Measurements from ENCODE around the gene RSPO4. TPM values are rescaled to one million over a fixed set of nuclear protein-coding genes. Genes with fewer than 3 reads are reported as not detected.

The RSPO4 gene
- total and polyA plus RNA-seq, 2 donors (not counting 1 experiment from before 2014, with no cell fraction given) = not detected

DNA sequence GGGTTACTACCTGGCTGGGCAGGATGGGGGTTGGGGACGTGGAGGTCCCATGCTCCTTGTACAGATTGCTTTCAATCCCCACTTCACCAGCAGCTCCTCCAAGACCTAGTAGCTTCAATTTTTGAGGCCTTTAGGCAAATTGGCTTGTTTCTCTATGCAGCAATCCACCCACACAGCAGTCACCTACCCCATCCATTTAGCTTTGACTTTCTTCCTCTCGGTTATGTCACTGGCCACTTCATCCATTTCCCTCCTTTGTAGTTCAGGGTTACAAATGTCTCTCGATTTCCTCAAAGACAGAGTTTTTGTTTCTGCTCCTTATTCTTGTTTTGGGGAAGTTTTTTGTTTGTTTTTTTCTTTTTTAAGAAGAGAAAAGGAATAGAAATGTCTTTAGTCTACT, 33.4 kb upstream of the RSPO4 start:
- no peak overlapping the region for H3K4me2 ChIP-seq (ENCODE audit: extremely low read depth, insufficient read depth, low read length)
- H3K9me3 ChIP-seq (ENCODE audit: control insufficient read depth, insufficient read depth, low read depth, low read length) = no peaks in the 10 kb centered on the region
- TF ChIP-seq EZH2 (IDR thresholded peaks at IDR 0.05; ENCODE audit: low read length, missing control alignments) = no peak
- TF ChIP-seq, protein P1, sequence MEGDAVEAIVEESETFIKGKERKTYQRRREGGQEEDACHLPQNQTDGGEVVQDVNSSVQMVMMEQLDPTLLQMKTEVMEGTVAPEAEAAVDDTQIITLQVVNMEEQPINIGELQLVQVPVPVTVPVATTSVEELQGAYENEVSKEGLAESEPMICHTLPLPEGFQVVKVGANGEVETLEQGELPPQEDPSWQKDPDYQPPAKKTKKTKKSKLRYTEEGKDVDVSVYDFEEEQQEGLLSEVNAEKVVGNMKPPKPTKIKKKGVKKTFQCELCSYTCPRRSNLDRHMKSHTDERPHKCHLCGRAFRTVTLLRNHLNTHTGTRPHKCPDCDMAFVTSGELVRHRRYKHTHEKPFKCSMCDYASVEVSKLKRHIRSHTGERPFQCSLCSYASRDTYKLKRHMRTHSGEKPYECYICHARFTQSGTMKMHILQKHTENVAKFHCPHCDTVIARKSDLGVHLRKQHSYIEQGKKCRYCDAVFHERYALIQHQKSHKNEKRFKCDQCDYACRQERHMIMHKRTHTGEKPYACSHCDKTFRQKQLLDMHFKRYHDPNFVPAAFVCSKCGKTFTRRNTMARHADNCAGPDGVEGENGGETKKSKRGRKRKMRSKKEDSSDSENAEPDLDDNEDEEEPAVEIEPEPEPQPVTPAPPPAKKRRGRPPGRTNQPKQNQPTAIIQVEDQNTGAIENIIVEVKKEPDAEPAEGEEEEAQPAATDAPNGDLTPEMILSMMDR (conservative IDR thresholded peaks at IDR 0.05 in 1 of 2, IDR thresholded peaks at IDR 0.05 in 1 of 2; ENCODE audit: low read depth in 1 of 2, low read length in 2 of 2) = no peak
- H3K27me3 ChIP-seq (ENCODE audit: control insufficient read depth, insufficient read depth, low read length) = no peaks in the 10 kb centered on the region
- no peak for DNase-seq (ENCODE audit: low read depth in 2 of 2)
- no peak overlapping the region for H3K4me3 ChIP-seq (replicated peaks in 1 of 4; ENCODE audit: control extremely low read depth in 1 of 4, insufficient read depth in 1 of 4, low read depth in 3 of 4, low read length in 4 of 4)
- no peak overlapping the region for H3K27ac ChIP-seq (ENCODE audit: insufficient read depth, low read length)
- no peaks in the 10 kb centered on the region for H3K4me1 ChIP-seq (ENCODE audit: control insufficient read depth, extremely low read depth, insufficient read depth, low read length)
- no peaks in the 10 kb centered on the region for H3K36me3 ChIP-seq (ENCODE audit: control insufficient read depth, insufficient read depth, low read length)
- H2AFZ ChIP-seq (ENCODE audit: low read length) = no peak overlapping the region
- H3K79me2 ChIP-seq (ENCODE audit: control insufficient read depth, insufficient read depth, low read length) = no peaks in the 10 kb centered on the region
- no peak overlapping the region for H3K9ac ChIP-seq (ENCODE audit: insufficient read depth, low read length)
- no peaks in the 10 kb centered on the region for H4K20me1 ChIP-seq (ENCODE audit: control insufficient read depth, extremely low read depth, insufficient read depth, low read length)

DNA sequence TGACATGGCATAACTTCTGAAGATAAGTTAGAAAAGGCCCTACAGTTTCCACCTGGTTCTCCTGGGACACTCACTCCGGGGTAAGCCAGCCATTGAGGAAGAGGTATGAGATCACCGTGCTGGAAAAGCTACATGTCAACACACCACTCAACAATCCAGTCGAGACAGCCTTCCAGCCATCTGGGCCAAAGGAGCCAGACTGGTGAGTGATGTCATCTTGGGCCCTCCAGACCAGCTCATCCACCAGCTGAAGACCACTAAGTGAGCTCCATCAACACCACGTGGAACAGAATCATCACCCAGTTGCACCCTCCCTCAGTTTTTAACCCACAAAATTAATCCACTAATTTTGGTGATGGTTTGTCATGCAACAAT, 32.3 kb upstream of the RSPO4 start:
- no peaks in the 10 kb centered on the region for H4K20me1 ChIP-seq (ENCODE audit: control insufficient read depth, extremely low read depth, insufficient read depth, low read length)
- H3K9me3 ChIP-seq (ENCODE audit: control insufficient read depth, insufficient read depth, low read depth, low read length) = no peaks in the 10 kb centered on the region
- TF ChIP-seq, protein P1 (conservative IDR thresholded peaks at IDR 0.05 in 1 of 2, IDR thresholded peaks at IDR 0.05 in 1 of 2; ENCODE audit: low read depth in 1 of 2, low read length in 2 of 2) = no peak
- TF ChIP-seq EZH2 (IDR thresholded peaks at IDR 0.05; ENCODE audit: low read length, missing control alignments) = no peak

DNA sequence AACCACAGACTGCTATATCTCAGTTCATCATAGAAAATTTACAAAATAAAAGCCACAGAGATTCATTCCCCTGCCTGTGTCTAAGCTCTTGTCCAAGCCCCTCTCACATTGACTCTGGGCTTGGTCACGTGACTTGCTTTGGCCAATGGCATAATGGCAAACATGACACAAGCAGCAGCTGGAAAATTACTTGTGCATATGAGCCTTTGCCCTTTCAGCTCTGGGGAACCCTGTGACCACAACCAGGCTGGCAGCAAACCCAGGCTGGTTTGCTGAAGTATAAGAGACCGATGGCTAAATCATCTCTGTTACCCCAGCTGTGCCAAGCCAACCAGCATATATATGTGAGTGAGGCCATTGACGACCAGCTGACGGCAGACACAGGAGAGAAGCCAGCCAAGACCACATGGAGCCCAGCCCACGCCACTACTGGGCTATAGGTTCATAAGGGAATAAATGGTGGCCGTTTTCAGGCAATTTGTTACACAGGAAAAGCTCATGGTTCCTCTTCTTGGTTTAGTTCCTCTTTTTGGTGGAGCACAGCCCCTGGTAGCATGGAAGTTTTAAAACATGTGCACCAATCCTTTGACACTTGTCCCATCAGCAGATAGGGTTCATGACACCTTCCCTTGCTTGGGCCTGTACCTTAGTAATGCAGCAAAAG, 31.8 kb upstream of the RSPO4 start:
- Histone ChIP-seq H2AFZ (ENCODE audit: low read length) (no peak overlapping the region), H3K9me3 (ENCODE audit: control insufficient read depth, insufficient read depth, low read depth, low read length) (no peaks in the 10 kb centered on the region), H3K36me3 (ENCODE audit: control insufficient read depth, insufficient read depth, low read length) (no peaks in the 10 kb centered on the region), H3K9ac (ENCODE audit: insufficient read depth, low read length) (no peak overlapping the region), H3K79me2 (ENCODE audit: control insufficient read depth, insufficient read depth, low read length) (no peaks in the 10 kb centered on the region), H3K4me2 (ENCODE audit: extremely low read depth, insufficient read depth, low read length) (no peak overlapping the region), H3K4me1 (ENCODE audit: control insufficient read depth, extremely low read depth, insufficient read depth, low read length) (no peaks in the 10 kb centered on the region), H4K20me1 (ENCODE audit: control insufficient read depth, extremely low read depth, insufficient read depth, low read length) (no peaks in the 10 kb centered on the region), H3K27me3 (ENCODE audit: control insufficient read depth, insufficient read depth, low read length) (no peaks in the 10 kb centered on the region), H3K27ac (ENCODE audit: insufficient read depth, low read length) (no peak overlapping the region), H3K4me3 (replicated peaks in 1 of 4; ENCODE audit: control extremely low read depth in 1 of 4, insufficient read depth in 1 of 4, low read depth in 3 of 4, low read length in 4 of 4) (no peak overlapping the region)
- TF ChIP-seq, protein P1 (conservative IDR thresholded peaks at IDR 0.05 in 1 of 2, IDR thresholded peaks at IDR 0.05 in 1 of 2; ENCODE audit: low read depth in 1 of 2, low read length in 2 of 2) = no peak
- no peak for TF ChIP-seq EZH2 (IDR thresholded peaks at IDR 0.05; ENCODE audit: low read length, missing control alignments)
- DNase-seq (ENCODE audit: low read depth in 2 of 2) = no peak

More for the DNA sequence above, 32.3 kb upstream of the RSPO4 start:
- Histone ChIP-seq H3K4me1 (ENCODE audit: control insufficient read depth, extremely low read depth, insufficient read depth, low read length) (no peaks in the 10 kb centered on the region), H3K9ac (ENCODE audit: insufficient read depth, low read length) (no peak overlapping the region), H3K4me3 (replicated peaks in 1 of 4; ENCODE audit: control extremely low read depth in 1 of 4, insufficient read depth in 1 of 4, low read depth in 3 of 4, low read length in 4 of 4) (no peak overlapping the region), H3K4me2 (ENCODE audit: extremely low read depth, insufficient read depth, low read length) (no peak overlapping the region), H3K79me2 (ENCODE audit: control insufficient read depth, insufficient read depth, low read length) (no peaks in the 10 kb centered on the region), H3K36me3 (ENCODE audit: control insufficient read depth, insufficient read depth, low read length) (no peaks in the 10 kb centered on the region), H3K27me3 (ENCODE audit: control insufficient read depth, insufficient read depth, low read length) (no peaks in the 10 kb centered on the region), H3K27ac (ENCODE audit: insufficient read depth, low read length) (no peak overlapping the region), H2AFZ (ENCODE audit: low read length) (no peak overlapping the region)
- DNase-seq (ENCODE audit: low read depth in 2 of 2) = no peak

Measured in fibroblast of lung (primary cell).